Right renal cortex interstitium (tissue), 3 donors: ENCODE measurements around the gene ZNF267. TPM values are rescaled to one million over a fixed set of nuclear protein-coding genes. Genes with fewer than 3 reads are reported as not detected.
"Not testable (repeated sequence)": the region's sequence is repeated elsewhere in the genome, so short reads cannot be mapped to it uniquely, and the experiment has no call there.

Experiments used
- DNase-seq, 3 donors: peaks; one replicate each; pipeline ENCODE4 v3.0.0-alpha.2; 2013; ENCODE audit warnings: low read depth in 3 of 3, low spot score in 2 of 3
- polyA plus RNA-seq, 3 donors: library from polyadenylated mRNA; unstranded; fragments of 120-200 nt; gene quantifications; one replicate each; pipeline ENCODE4 v1.2.1, GENCODE V29; 2013; ENCODE audit not compliant: insufficient read length in 3 of 3

Gene ZNF267
- polyA plus RNA-seq, 3 donors, result 14.4 to 17.6 (median 16.7) TPM

- DNase-seq, result no peak
Measured at GRCh38 chr16:31877876-31878642, 4.5 kb downstream of the ZNF267 start.

- no peak for DNase-seq
Measured at GRCh38 chr16:31879937-31880321, 6.3 kb downstream of the ZNF267 start.

- DNase-seq, result no peak
Measured at GRCh38 chr16:31880322-31880979, 6.8 kb downstream of the ZNF267 start.

- no peak for DNase-seq
Measured at GRCh38 chr16:31886227-31886626, 12.6 kb downstream of the ZNF267 start.

- DNase-seq, result no peak
Measured at GRCh38 chr16:31888735-31889134, 15.1 kb downstream of the ZNF267 start.

- DNase-seq, result not testable (repeated sequence)
Measured at GRCh38 chr16:31892111-31892510, 18.5 kb downstream of the ZNF267 start.

GRCh38 chr16:31893824-31894223, 20.2 kb downstream of the ZNF267 start:
- no peak for DNase-seq

GRCh38 chr16:31897283-31897682, 23.7 kb downstream of the ZNF267 start:
- no peak for DNase-seq

- DNase-seq, result no peak
Measured at GRCh38 chr16:31899505-31899904, 25.9 kb downstream of the ZNF267 start.

GRCh38 chr16:31904571-31904970, 31.0 kb downstream of the ZNF267 start:
- DNase-seq, result not testable (repeated sequence)

GRCh38 chr16:31913668-31914067, 40.1 kb downstream of the ZNF267 start:
- DNase-seq, result no peak

- no peak for DNase-seq
Measured at GRCh38 chr16:31916056-31916488, 42.5 kb downstream of the ZNF267 start.

- no peak for DNase-seq
Measured at GRCh38 chr16:31920373-31920772, 46.8 kb downstream of the ZNF267 start.

- DNase-seq, result not testable (repeated sequence)
Measured at GRCh38 chr16:31951806-31952205, 78.2 kb downstream of the ZNF267 start.

GRCh38 chr16:31952206-31952605, 78.6 kb downstream of the ZNF267 start:
- not testable (repeated sequence) for DNase-seq

- not testable (repeated sequence) for DNase-seq
Measured at GRCh38 chr16:31956221-31956620, 82.6 kb downstream of the ZNF267 start.

- DNase-seq, result not testable (repeated sequence)
Measured at GRCh38 chr16:31960186-31960910, 86.7 kb downstream of the ZNF267 start.
